Thyroid gland (tissue), 4 donors: ENCODE data around the gene PLXNB2. TPM values are rescaled to one million over a fixed set of nuclear protein-coding genes. Genes with fewer than 3 reads are reported as not detected.

ENCODE experiments used
- DNase-seq, 2 donors: peaks; one replicate each; pipeline ENCODE4 v3.0.0-alpha.2; 2019
- H3K27ac ChIP-seq, 3 donors: fragments of 200-600 bp; sonication (generic); 1 replicate in 2 of 3; 2 replicates in 1 of 3; pipeline ENCODE4 v1.5.1; 2016 to 2019; ENCODE audit warnings: mild to moderate bottlenecking in 1 of 3, moderate library complexity in 1 of 3
- H3K27me3 ChIP-seq: fragments of 200-600 bp; sonication (generic); one replicate; pipeline ENCODE4 v1.5.1; 2019
- H3K36me3 ChIP-seq, 2 donors: fragments of 200-600 bp; sonication (generic); one replicate each; pipeline ENCODE4 v1.5.1; 2016 to 2019
- H3K4me1 ChIP-seq, 2 donors: fragments of 200-600 bp; sonication (generic); one replicate each; pipeline ENCODE4 v1.5.1; 2017 to 2019
- H3K4me3 ChIP-seq, 3 donors: fragments of 200-600 bp; sonication (generic); replicated peaks in 1 of 3; 1 replicate in 2 of 3; 2 replicates in 1 of 3; pipeline ENCODE4 v1.5.1; 2016; ENCODE audit warnings: mild to moderate bottlenecking in 1 of 3
- H3K9me3 ChIP-seq: fragments of 200-600 bp; sonication (generic); one replicate; pipeline ENCODE4 v1.5.1; 2017
- CTCF ChIP-seq, 6 experiments: fragments of 200-600 bp in 3 of 6; fragments of 450-650 bp in 3 of 6; sonication (generic) in 3 of 6; IDR thresholded peaks; one replicate each; pipeline ENCODE4 v1.5.1; 2016 to 2019; ENCODE audit warnings: antibody characterized with exemption in 6 of 6, mild to moderate bottlenecking in 2 of 6, inconsistent platforms in 1 of 6, moderate library complexity in 1 of 6
- POLR2A ChIP-seq, 2 donors: fragments of 450-650 bp; IDR thresholded peaks; one replicate each; pipeline ENCODE4 v1.6.1; 2017; ENCODE audit warnings: antibody characterized with exemption in 2 of 2, mild to moderate bottlenecking in 2 of 2, moderate library complexity in 1 of 2
- WGBS, 2 donors: methylation state at CpG; one replicate each; pipeline ENCODE4 v1.1.5; 2017; 5-methylcytosine and 5-hydroxymethylcytosine counted together
- intact Hi-C: fragments of 100-400 bp; cut with DNase I; formaldehyde crosslinking; loops from one replicate; pipeline ENCODE4 v1.15.1; 2023
- total RNA-seq, 4 donors: library from RNA; depleted of rRNA; stranded (reverse); fragments of >200 nt; gene quantifications; one replicate each; pipeline ENCODE4 v1.2.3, GENCODE V29; 2016

PLXNB2 gene
- total RNA-seq, 4 donors from 2014 or later, result 143 to 266 (median 215) TPM

DNA sequence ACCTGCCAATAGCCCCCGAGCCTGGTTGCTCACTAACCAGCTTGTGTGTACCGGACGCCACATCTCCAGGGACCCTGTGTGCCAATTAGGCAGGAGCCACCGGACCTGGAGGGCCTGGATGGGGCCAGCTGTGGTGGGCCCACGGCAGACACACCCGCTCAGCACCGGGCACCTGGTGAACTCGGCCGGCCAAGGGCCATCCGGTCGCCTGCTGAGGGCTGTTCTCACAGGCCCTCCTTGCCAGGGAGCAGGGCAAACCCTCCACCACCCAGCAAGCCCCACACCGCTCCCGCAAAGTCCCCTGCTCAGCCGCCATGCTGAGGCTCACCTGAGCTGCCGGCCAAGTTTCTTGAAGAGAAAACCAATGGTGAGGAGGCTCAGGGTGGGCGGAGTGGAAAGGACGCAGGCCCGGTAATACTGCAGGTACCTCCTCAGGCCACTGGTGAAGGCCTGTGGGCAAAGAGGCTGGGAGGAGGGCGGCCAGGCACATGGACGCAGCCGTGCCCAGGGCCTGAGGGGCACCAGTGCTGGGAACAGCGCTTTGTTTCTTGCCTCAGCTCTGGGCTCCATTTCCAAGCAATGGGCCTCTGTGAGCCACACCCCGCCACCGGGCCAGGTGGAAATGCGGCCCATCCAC lies 79.7 kb downstream of the PLXNB2 start:
- TF ChIP-seq CTCF (IDR thresholded peaks at IDR 0.05) (no peak), POLR2A (IDR thresholded peaks at IDR 0.05) (no peak)
- DNase-seq, result no peak
- no peak overlapping the region for H3K27ac ChIP-seq
- H3K36me3 ChIP-seq, result peaks cover 32 to 38% of the 10 kb centered on the region in 2 donors
- no peaks in the 10 kb centered on the region for H3K4me1 ChIP-seq
- H3K27me3 ChIP-seq, result no peaks in the 10 kb centered on the region
- no peaks in the 10 kb centered on the region for H3K9me3 ChIP-seq
- no peak overlapping the region for H3K4me3 ChIP-seq
- 91% methylated on average over 17 to 24 of the region's 25 CpGs for WGBS, 2 donors
- intact Hi-C loops, result no loop called here

- Histone ChIP-seq H3K36me3 (peaks cover 30 to 44% of the 10 kb centered on the region in 2 donors), H3K4me1 (no peaks in the 10 kb centered on the region), H3K4me3 (no peak overlapping the region), H3K27ac (no peak overlapping the region), H3K27me3 (no peaks in the 10 kb centered on the region), H3K9me3 (no peaks in the 10 kb centered on the region)
- DNase-seq, result no peak
- intact Hi-C loops, result no loop called here
- 90 to 100% methylated on average over 3 to 7 of the region's 18 CpGs for WGBS, 2 donors
- no peak for TF ChIP-seq POLR2A (IDR thresholded peaks at IDR 0.05)
- TF ChIP-seq CTCF (IDR thresholded peaks at IDR 0.05), result no peak
Measured at GRCh38 chr22:50226875-50227165, 80.6 kb downstream of the PLXNB2 start.

- Histone ChIP-seq H3K4me3 (no peak overlapping the region), H3K36me3 (peaks cover 35 to 48% of the 10 kb centered on the region in 2 donors), H3K27me3 (no peaks in the 10 kb centered on the region), H3K9me3 (no peaks in the 10 kb centered on the region), H3K27ac (no peak overlapping the region), H3K4me1 (no peaks in the 10 kb centered on the region)
- intact Hi-C loops, result no loop called here
- DNase-seq, result no peak
- TF ChIP-seq CTCF (IDR thresholded peaks at IDR 0.05), result no peak
- TF ChIP-seq POLR2A (IDR thresholded peaks at IDR 0.05), result no peak
- 89 to 95% methylated on average over 14 to 19 of the region's 31 CpGs for WGBS, 2 donors
Measured at GRCh38 chr22:50226063-50226874, 81.2 kb downstream of the PLXNB2 start.

GRCh38 chr22:50225200-50225969 lies 82.1 kb downstream of the PLXNB2 start:
- intact Hi-C loops, result no loop called here
- no peak for TF ChIP-seq POLR2A (IDR thresholded peaks at IDR 0.05)
- no peak for TF ChIP-seq CTCF (IDR thresholded peaks at IDR 0.05)
- peaks cover 44 to 56% of the 10 kb centered on the region in 2 donors for H3K36me3 ChIP-seq
- H3K4me3 ChIP-seq, result no peak overlapping the region
- no peak overlapping the region for H3K27ac ChIP-seq
- WGBS, 2 donors, result 92 to 94% methylated on average over 14 to 17 of the region's 24 CpGs
- DNase-seq, result no peak
- no peaks in the 10 kb centered on the region for H3K4me1 ChIP-seq
- H3K27me3 ChIP-seq, result no peaks in the 10 kb centered on the region
- no peaks in the 10 kb centered on the region for H3K9me3 ChIP-seq

Other genes with a start within 250 kb of the PLXNB2 start
- gene TTLL8, start 249.3 kb downstream of the PLXNB2 start, total RNA-seq, result not detected
- gene MLC1, start 222.2 kb downstream of the PLXNB2 start, total RNA-seq, result under 1 TPM in 1 of 4 donors, not detected in 3; 0.11 TPM
- gene MOV10L1, start 217.6 kb downstream of the PLXNB2 start, total RNA-seq, result 1 to 10 TPM in 2 of 4 donors, under 1 TPM in 2; 0.33 to 1.5 (median 1.0) TPM
- gene PANX2, start 136.9 kb downstream of the PLXNB2 start, total RNA-seq, result 10 to 100 TPM in 3 of 4 donors, 1 to 10 TPM in 1; 9.0 to 12.1 (median 10.9) TPM
- 10 to 100 TPM; 26.6 to 51.9 (median 31.5) TPM for gene TRABD, start 121.7 kb downstream of the PLXNB2 start, total RNA-seq
- 10 to 100 TPM; 20.7 to 50.6 (median 31.0) TPM for gene SELENOO, start 106.6 kb downstream of the PLXNB2 start, total RNA-seq
- gene TUBGCP6, start 62.6 kb downstream of the PLXNB2 start, total RNA-seq, result 100 to 1,000 TPM in 1 of 4 donors, 10 to 100 TPM in 3; 64.6 to 102 (median 80.3) TPM
- gene HDAC10, start 56.4 kb downstream of the PLXNB2 start, total RNA-seq, result 10 to 100 TPM; 31.4 to 42.7 (median 32.5) TPM
- 1 to 10 TPM; 3.1 to 5.1 (median 3.7) TPM for gene MAPK12, start 46.0 kb downstream of the PLXNB2 start, total RNA-seq
- 1 to 10 TPM; 2.8 to 4.7 (median 4.0) TPM for gene MAPK11, start 37.3 kb downstream of the PLXNB2 start, total RNA-seq
- 10 to 100 TPM in 2 of 4 donors, 1 to 10 TPM in 2; 4.3 to 14.3 (median 9.3) TPM for gene DENND6B, start 19.4 kb upstream of the PLXNB2 start, total RNA-seq
- 100 to 1,000 TPM in 1 of 4 donors, 10 to 100 TPM in 3; 65.7 to 103 (median 74.0) TPM for gene PPP6R2, start 35.7 kb upstream of the PLXNB2 start, total RNA-seq
- gene SBF1, start 167.4 kb upstream of the PLXNB2 start, total RNA-seq, result 100 to 1,000 TPM in 3 of 4 donors, 10 to 100 TPM in 1; 80.0 to 227 (median 128) TPM
- 10 to 100 TPM in 1 of 4 donors, 1 to 10 TPM in 3; 5.2 to 23.5 (median 6.6) TPM for gene ADM2, start 173.9 kb upstream of the PLXNB2 start, total RNA-seq
- 10 to 100 TPM in 1 of 4 donors, 1 to 10 TPM in 3; 2.1 to 11.3 (median 4.7) TPM for gene MIOX, start 179.2 kb upstream of the PLXNB2 start, total RNA-seq
- 100 to 1,000 TPM in 2 of 4 donors, 10 to 100 TPM in 2; 53.2 to 117 (median 96.6) TPM for gene LMF2, start 200.1 kb upstream of the PLXNB2 start, total RNA-seq
- 10 to 100 TPM; 39.6 to 47.5 (median 43.1) TPM for gene NCAPH2, start 200.6 kb upstream of the PLXNB2 start, total RNA-seq
- 1 to 10 TPM in 3 of 4 donors, not detected in 1; 2.6 to 5.5 (median 2.9) TPM for gene SCO2, start 218.0 kb upstream of the PLXNB2 start, total RNA-seq
- gene TYMP, start 222.4 kb upstream of the PLXNB2 start, total RNA-seq, result 10 to 100 TPM; 28.0 to 61.0 (median 33.6) TPM
- under 1 TPM in 1 of 4 donors, not detected in 3; 0.27 TPM for gene KLHDC7B, start 238.3 kb upstream of the PLXNB2 start, total RNA-seq